ENCODE data around the gene RASGRF2. TPM values are rescaled to one million over a fixed set of nuclear protein-coding genes. Genes with fewer than 3 reads are reported as not detected.

RASGRF2 gene
- total RNA-seq, 1 donor from 2014 or later, result 0.58 TPM

DNA sequence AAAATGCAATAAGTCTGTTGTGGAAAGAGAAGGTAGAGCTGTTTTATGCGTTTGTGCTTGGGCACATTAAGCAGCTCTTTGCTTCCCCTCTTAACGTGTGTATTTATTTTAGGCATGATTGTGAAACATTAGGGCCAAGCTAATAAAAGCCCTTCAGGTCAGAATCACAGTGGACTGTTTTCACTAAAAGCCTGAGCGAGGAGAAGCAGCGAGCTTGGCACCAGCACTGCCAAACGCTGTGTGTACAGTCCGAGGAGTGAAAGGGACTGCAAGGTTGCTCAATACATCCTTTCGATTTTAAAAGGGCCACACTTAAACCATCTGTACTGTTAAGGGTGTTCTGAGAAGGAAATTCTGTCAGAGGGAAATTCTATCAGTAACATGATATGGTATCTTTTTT, 165.8 kb downstream of the RASGRF2 start:
- DNase-seq (ENCODE audit: low spot score) (peak; percentile 89), ATAC-seq (peak; percentile 90)

DNA sequence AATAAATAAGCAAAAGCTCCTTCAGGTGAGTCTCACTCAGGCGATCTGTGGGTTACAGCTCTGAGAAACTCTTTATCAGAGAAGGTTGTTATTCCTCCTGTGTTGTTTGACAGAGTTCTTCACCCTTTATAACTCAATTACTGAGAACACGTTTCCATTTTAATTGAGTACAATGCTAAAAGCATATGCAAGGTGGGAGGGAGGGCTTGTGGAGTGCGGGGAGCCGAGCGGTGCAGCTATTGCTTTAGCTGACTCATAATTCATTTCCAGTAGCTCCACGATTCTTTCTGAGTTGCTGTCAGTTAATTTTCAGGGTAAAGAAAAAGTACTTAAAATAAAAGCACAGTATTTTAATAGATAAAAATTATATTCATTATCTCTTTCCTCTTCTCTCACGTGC, 168.3 kb downstream of the RASGRF2 start:
- ATAC-seq (no peak), DNase-seq (ENCODE audit: low spot score) (no peak)

DNA sequence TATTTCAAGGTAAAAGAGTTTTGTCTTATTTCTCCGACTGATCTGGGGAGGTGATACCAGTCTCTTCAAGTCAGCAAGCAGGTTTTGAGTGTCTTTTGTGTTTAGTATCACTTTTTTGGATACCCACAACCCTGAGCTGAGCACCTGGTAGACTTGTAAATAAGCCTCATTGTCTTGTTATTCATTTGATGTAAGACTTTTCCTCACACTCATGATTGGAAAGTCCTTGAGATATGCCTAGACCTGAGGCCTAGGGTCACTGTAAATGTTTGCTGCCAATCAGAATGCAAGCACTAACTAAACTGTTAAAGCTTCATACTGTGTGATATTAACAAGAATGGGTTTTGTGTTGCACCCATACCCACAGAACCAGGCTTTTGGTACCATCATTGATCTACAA, 172.2 kb downstream of the RASGRF2 start:
- ATAC-seq (no peak), DNase-seq (ENCODE audit: low spot score) (no peak)

DNA sequence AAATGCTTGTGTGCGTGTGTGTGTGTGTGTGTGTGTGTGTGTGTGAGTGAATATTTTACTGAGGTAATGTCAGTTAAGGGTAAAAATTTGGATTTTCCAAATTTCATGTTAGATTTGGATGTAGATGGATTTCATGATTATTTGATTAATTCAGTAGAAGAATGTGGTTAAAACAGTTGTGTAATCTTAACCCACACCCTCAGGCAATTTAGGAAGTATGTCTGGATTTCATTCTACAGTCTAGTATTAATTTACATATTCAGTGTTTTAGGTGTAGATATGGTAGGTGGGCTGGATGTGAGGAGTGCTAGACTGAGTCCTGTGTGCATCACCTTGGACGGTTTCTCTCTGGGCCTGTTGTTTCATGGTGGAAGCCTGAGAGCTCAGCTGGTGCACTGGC, 173.9 kb downstream of the RASGRF2 start:
- ATAC-seq (no peak), DNase-seq (ENCODE audit: low spot score) (no peak)

DNA sequence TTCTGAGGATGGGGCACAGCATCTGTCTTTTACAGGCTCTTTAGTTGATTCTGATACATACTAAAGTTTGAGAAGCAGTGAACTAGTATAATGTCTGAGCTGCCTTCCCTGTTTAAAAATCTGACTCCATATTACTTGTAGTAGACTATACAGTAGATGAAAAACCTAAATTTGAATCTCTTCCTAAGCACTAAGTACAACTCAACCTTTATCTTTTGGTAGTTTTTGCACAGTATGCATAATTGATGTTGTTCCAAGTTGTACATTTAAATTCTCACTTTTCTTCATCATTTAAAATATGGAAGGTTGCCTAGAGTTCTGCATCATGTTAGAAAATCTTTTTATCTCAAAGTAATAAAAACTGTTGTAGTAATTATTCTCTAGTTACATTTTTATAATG, 174.4 kb downstream of the RASGRF2 start:
- DNase-seq (ENCODE audit: low spot score), result no peak
- no peak for ATAC-seq

DNA sequence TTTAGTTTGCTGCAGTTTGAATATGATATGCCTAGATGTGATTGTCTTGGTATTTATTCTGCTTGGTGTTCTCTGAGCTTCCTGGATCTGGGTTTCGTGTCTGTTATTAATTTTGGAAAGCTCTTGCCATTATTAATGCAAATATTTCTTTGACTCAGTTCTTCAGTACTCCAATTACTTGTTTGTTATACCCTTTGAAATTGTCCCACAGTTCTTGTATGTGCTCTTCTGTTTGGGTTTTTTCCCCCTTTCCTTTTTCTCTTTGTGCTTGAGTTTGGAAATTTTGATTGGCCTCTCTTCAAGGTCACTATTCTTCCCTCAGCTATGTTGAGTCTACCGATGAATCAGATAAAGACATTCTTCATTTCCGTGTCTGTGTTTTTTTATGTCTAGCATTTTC, 176.4 kb downstream of the RASGRF2 start:
- DNase-seq (ENCODE audit: low spot score), result no peak

DNA sequence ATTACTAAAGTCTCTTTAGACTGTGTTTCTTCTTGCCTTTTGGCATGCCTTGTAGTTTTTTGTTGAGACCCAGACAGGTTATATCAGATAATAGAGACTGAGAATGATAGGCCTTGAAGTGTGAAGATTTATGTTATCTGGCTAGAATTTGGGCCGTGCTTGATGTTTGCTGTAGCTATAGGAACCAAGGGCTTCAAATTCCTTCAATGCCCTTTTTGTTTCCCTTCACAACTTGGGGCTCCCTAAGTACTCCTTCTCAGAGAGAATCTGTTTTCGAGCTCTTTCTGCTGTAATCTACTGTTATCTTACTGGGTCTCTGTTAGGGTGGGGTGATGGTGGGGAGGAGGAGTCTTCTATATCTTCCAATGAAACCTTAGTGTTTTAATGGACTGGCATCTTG, 177.7 kb downstream of the RASGRF2 start:
- ATAC-seq (no peak), DNase-seq (ENCODE audit: low spot score) (no peak)

More for the DNA sequence above, 176.4 kb downstream of the RASGRF2 start:
- ATAC-seq, result no peak

DNA sequence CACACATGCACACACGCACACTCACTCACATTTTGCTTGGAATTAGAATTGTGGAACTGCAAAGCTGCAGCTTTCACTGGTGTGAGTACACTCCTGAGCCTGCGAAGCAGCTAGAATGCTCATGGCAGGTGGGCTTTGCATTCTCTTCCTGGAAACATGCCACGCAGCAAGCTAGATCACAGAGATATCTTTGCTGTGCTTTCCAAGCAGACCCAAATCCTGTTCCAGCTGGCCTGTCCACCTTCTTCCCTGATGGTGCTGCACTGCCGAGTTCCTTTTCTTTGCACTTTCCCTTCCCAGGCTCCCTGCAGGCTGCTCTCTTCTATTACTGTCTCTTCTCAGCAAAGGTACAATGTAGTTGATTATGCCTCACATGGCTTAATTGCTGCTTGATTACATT, 180.3 kb downstream of the RASGRF2 start:
- ATAC-seq, result no peak
- no peak for DNase-seq (ENCODE audit: low spot score)

DNA sequence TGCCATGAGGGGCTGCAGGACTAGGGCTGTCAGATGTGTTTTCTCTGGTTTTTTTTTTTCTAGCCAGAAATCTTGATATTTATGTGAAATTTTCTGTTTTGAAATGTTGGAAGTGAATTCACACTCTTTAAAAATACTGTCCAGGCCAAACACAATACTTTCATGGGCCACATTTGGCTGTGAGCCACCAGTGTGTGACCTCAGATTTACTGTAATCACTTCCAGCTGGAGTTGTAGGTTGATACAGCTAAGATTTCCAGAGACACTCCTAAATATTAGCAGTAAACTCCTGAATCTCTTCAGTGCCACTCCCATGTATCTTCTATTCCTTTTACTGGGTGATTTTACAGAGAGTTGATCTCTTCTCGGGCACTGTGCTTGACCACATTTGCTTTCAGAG, 180.8 kb downstream of the RASGRF2 start:
- no peak for ATAC-seq
- no peak for DNase-seq (ENCODE audit: low spot score)

DNA sequence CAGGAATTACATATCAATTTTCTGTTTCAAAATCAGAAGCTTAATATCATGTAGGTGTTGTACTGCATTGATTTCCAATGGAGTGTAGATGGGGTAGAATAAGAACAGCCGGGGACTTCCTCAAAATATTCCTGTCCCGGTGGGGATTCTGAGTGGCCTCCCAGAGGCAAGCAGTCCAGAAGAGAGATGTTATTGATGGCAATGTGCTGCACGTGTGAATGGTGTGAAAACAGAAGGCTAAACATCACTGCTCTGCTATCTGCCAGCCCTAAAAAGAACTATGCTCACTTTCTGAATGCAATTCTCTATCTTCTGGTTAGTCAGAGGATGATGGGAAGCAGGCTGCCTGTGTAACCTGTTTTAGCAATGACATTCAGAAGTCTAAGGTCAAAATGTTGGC, 181.9 kb downstream of the RASGRF2 start:
- ATAC-seq (no peak), DNase-seq (ENCODE audit: low spot score) (no peak)

DNA sequence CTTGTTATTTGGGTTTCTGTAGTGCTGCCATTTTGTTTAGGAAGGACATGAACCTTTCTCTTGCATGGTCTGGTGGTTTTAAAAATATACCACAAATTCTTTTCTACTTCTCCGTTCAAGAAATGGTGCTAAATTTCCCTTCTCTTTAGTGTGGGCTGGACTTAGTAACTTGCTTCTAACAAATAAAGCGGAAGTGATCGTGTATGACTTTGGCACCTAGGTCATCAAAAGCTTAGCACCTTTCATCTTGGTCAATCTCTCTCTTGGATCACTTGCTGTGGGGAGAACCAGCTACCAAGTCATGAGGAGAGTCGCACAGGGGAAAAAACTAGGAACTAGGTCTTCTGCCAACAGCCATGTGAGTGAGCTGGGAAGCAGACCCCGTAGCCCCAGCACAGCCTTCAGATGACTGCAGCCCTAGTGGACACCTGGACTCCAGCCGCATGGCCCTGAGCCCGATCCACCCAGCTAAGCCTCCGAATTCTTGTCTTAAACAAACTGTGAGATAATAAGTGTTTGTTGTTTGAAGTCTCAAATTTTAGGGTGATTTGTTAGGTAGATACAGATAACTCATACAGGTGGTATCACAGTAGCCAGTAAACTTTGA, 185.3 kb downstream of the RASGRF2 start:
- DNase-seq (ENCODE audit: low spot score) (no peak), ATAC-seq (no peak)

DNA sequence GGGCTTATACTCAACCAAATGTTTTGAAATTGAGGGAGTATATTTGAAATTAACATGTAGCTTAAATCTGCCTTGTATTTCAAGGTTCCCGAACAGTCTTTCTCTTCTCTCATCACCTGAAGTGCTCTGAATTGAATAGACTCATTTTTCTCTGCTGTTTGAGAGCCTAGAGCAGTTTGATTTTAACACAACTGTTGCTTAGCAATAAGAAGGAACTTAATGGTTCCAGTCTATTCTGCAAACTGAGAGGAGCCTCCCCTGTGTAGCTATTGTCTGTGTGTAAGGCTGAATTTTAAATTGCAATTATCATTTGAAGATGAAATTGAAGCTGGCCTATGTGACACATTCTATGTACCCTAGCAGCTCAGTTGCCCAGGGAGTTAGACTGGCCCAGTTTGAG, 185.9 kb downstream of the RASGRF2 start:
- no peak for DNase-seq (ENCODE audit: low spot score)
- ATAC-seq, result no peak

DNA sequence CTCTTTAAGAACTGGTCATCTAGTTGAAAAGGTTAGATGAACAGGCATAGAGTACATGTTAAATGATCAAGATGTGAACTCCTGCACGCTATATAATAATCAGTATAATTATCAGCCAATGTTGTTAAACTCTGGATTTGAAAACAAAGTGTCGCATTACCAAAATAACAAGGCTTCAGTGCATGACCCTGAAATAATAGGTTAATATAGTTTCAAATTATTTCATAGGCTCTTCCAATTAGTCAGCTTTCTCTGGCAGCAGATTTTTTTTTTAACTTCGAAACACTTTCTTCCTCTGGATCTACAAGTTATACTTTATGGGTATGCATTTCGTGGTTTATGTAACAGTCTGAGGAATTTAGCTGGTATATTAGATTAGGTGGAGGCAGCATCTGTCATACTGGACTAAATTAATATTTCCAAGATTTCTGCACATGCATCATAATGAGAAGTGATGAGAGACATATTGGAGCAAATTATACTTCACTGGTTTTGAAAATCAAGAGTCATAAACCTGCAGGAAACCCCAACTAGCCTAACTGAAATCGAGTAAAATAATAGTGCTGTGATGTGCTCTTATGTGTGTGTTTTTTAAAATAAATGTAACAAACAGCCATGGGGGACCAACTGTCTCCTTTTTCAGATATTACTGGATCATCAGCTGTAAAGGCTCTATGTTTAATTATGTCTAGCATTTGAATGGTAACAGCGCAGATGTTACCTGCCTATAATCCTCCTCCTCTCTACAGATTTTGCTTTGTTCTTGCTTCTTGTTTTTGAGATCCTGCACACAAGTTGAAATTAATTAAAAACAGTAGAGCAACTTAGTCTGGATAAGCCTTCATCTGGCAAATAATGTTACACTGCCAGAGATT, 187.1 kb downstream of the RASGRF2 start:
- no peak for ATAC-seq
- DNase-seq (ENCODE audit: low spot score), result no peak

DNA sequence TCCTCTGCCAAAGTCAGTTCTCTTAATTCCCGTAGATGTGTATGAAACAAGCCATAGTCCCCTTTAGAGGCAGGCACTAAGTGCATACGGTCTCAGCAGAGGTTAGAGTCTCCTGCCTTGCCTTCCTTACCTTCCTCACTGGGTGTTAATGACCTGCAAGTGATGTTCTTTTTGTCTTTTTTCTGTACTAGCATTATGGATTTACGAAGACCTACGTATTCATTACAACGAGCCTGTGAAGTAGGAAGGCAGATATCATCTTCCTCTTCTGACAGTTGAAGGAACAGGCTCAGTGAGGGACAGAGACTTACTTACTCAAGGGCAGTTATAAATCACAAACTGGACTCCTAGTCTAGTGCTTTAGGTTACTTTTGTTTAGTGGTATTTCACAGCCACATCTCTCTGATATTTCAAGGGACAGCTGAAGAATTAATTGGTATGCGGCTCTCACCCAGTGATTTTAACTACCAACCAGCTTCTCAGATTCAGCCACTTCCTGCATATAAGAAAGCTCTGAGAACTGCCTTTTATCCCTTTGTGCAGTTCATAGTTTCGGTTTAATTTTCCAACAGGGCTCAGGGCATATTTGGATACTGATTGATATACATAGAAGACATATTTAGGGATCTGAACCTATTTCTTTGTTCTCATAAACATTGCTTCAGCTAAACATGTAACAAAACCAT, 187.9 kb downstream of the RASGRF2 start:
- DNase-seq (ENCODE audit: low spot score) (no peak), ATAC-seq (no peak)

DNA sequence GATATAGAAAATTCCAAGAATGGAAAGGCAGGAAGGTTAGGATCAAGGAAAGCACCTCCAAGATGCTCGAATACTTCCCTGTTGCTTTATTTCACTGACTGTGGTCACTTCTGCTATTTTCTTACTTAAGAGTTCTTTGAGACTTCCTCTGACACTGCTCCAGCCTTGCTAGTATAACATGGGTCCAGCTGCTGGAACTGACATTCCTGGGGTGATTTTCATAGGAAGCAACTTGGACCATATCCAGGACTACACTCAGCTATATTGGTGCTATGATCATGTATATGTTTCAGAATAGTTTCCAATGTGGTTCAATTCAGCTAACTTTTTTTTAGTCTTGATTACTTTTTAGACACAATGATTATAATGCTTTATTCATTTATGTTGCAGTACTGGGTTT, 191.4 kb downstream of the RASGRF2 start:
- no peak for ATAC-seq
- no peak for DNase-seq (ENCODE audit: low spot score)

DNA sequence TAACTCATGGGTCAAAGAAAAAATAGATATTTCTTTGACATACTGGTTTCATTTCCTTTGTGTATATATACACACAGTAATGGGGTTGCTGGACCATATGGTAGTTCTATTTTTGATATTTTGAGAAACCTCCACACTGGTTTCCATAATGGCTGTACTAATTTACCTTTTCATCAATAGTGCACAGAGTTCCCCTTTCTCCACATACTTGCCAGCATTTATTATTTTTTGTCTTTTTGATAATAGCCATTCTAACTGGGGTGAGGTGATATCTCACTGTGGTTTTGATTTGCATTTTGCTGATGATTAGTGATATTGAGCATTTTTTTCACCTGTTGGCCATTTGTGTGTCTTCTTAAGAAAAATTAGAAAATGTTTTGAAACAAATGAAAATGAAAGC, 194.6 kb downstream of the RASGRF2 start:
- ATAC-seq (no peak), DNase-seq (ENCODE audit: low spot score) (no peak)

DNA sequence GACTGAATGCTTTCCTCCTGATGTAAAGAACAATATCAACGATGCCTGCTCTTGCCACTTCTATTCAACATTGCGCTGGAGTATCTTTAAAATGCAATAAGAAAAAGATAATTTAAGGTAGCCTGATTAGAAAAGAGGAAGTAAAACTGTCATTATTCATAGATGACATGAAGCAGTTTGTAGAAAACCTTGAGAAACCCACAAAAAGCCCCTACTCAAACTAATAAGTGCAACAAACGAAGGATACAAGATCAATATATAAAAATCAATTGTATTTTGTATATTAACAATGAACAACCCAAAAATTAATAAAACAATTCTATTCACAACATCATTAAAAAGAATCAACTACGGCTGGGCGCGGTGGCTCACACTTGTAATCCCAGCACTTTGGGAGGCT, 196.6 kb downstream of the RASGRF2 start:
- no peak for ATAC-seq
- DNase-seq (ENCODE audit: low spot score), result no peak

DNA sequence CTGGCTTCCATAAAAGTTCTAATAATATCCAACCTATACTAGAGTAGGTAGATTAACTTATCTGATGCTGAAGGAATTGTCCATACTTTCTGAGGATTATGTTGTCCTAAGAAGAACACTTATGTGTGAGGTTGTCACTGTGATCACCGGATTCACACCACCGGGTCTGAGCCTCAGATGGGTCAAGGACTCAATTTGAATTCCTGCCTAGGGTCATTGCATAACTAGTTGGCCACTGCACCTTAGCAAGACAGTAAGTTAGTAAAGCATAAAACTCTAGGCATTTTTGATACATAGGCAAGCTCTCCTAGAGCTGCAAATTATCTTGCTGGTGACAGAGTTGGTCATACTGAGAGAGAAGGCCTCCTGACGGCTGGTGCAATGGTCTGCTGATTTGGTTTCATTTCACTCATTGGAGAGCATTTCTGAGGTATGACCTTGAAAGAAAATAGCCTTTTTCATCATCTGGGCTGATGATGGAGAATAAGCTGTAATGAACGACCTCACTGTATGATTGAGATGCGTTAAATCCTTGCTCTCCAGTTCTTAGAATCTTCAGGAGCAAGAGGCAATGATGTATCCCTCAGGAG, 200.9 kb downstream of the RASGRF2 start:
- ATAC-seq, result peak; percentile 82
- DNase-seq (ENCODE audit: low spot score), result peak; percentile 59

DNA sequence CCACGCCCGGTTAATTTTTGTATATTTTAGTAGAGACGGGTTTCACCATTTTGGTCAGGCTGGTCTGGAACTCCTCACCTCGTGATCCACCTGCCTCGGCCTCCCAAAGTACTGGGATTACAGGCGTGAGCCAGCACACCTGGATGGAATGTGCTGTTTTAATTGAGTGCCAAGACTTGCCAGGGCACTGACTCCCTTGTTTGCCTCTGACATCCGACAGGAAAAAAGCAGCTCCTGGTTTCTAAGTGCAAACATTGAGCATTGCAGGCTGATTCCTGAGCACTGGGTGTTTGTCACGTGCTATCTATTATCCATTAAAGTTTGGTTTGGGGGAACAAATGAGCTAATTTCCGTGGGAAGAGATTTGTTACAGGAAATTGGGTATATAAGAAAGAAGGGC, 202.3 kb downstream of the RASGRF2 start:
- DNase-seq (ENCODE audit: low spot score) (no peak), ATAC-seq (peak; percentile 52)

DNA sequence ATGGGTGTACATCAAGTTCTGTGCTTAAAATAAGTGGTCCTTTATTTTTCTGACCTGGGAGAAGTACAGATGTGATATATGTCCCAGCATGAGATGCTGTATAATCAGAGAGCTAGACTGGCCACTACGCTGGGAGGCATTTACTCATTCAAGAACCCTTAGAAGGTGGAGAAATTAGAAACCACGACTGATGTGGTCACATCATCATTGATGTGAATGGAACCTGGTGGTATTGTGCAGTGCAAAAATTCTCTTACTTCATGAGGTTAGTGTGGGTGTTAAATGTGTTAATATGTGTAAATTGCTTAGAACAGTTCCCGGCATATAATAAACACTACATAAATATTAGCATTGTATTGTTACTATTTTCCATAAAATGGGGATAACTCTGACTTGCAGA, 203.5 kb downstream of the RASGRF2 start:
- no peak for ATAC-seq
- DNase-seq (ENCODE audit: low spot score), result no peak

DNA sequence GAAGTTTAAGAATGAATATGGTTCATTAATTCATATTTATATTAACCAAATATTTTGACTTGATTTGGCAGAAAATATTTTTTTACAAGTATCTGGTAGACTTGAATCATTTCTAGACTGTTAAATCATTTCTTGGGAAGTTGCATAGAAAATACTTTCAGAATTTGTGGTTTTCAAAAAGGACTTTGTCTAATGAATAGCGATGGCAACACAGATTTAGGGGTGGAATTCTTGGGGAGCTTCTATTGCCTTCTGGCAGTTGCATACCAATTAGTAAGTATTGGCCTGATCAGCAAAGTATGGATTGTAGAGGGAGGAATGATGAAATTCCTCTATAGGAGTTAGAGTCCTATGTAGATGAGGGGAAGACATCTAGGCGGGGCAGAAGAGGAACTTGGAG, 204.3 kb downstream of the RASGRF2 start:
- ATAC-seq (no peak), DNase-seq (ENCODE audit: low spot score) (no peak)

DNA sequence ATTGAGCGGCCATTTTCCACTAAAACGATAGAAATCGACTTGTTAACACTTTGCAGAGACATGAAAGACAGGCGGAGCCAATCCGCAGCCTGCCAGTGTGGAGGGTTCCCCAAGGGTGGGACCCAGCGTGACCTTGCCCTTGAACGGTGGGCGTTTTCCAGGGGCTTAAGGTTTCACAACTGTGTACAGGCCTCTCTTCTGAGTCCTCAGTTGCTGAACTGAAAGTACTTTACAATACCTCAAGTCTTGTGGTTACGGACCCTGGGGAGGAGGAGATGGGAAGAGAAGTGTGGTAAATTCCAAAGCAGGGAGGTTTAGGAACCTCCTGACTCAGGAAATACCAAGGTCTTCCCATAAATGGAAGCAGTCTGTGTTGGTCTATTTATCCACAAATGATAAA, 204.8 kb downstream of the RASGRF2 start:
- DNase-seq (ENCODE audit: low spot score) (no peak), ATAC-seq (no peak)
